ENCODE data around the gene MARK2. TPM values are rescaled to one million over a fixed set of nuclear protein-coding genes. Genes with fewer than 3 reads are reported as not detected.

MARK2 gene
- total and polyA plus RNA-seq, 2 of the 8 experiments (the other 6 are each of a cell fraction or from before 2014, with no cell fraction given), result 19.3 to 58.5 TPM

DNA sequence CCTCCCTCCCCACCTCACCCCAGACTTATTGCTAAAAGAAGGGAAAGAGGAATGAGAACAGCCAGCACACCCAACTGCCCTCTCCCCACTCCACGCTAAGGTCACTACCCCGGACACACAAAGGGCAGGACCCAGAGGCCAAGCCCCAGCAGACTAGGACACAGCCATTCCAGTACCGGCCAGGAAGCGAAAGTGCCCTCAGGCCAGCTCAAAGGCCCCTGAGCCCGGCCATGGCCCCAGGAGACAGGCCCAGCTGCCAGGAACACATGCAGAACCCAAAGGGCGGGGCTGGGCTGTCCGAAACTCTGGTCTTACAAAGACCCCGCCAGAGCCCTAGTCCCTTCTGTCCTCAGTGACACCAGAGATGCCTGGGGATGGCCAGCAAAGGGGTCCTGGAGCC, 72.5 kb downstream of the MARK2 start:
- CTCF ChIA-PET (ENCODE audit: partially characterized antibody), result interaction anchor here (1.0 to 2.0 kb wide), 7 partner anchors 9 to 74 kb away, joined by 3 to 10 read pairs (median 4); no protein-coding TSS in a partner anchor
- Histone ChIP-seq H4K91ac (replicated peaks; ENCODE audit: insufficient read length, low read length) (no peak overlapping the region), H3K27ac (ENCODE audit: low read depth, low read length) (no peak overlapping the region), H2BK5ac (ENCODE audit: low read depth, low read length) (no peak overlapping the region; the same call in 1 of the 2 replicates), H3K79me2 (ENCODE audit: control insufficient read depth in 1 of 2, insufficient read depth in 2 of 2, low read length in 2 of 2) (peaks cover 3 to 27% of the 10 kb centered on the region in 2 experiments; a peak in 3 of 4 replicates), H2BK15ac (ENCODE audit: low read length) (no peak overlapping the region), H3K79me1 (ENCODE audit: low read depth, low read length) (peaks cover 11% of the 10 kb centered on the region), H3K56ac (replicated peaks; ENCODE audit: insufficient read length, low read depth, low read length) (no peak overlapping the region), H3K9ac (replicated peaks in 1 of 4; ENCODE audit: extremely low read depth in 1 of 4, low read depth in 3 of 4, low read length in 3 of 4) (no peak overlapping the region), H3K23me2 (ENCODE audit: low read depth, low read length) (peaks cover 7% of the 10 kb centered on the region), H3K4me3 (ENCODE audit: extremely low read depth in 1 of 4, insufficient read depth in 2 of 4, low read depth in 3 of 4, low read length in 4 of 4) (no peak overlapping the region), H4K20me1 (replicated peaks in 1 of 2; ENCODE audit: control insufficient read depth in 1 of 2, insufficient read depth in 2 of 2, low read length in 2 of 2) (peaks cover 14 to 21% of the 10 kb centered on the region in 2 experiments), H3K36me3 (ENCODE audit: control insufficient read depth in 2 of 4, insufficient read depth in 4 of 4, low read length in 3 of 4) (peaks cover 10 to 42% (median 19%) of the 10 kb centered on the region in 4 experiments; a peak in 7 of 8 replicates), H3K27me3 (replicated peaks in 1 of 4; ENCODE audit: control insufficient read depth in 3 of 4, extremely low read depth in 1 of 4, insufficient read depth in 3 of 4, low read length in 3 of 4) (no peaks in the 10 kb centered on the region), H3K14ac (ENCODE audit: insufficient read length) (no peak overlapping the region), H2BK12ac (ENCODE audit: low read depth, low read length) (no peak overlapping the region), H3K23ac (ENCODE audit: insufficient read length) (no peak overlapping the region), H3K18ac (ENCODE audit: extremely low read depth, low read length) (no peak overlapping the region), H2BK20ac (ENCODE audit: low read length) (no peak overlapping the region), H2AK5ac (ENCODE audit: low read depth, low read length) (no peak overlapping the region), H2AFZ (ENCODE audit: low read length) (no peak overlapping the region), H4K5ac (ENCODE audit: insufficient read length, low read depth, low read length) (no peak overlapping the region), H4K8ac (ENCODE audit: extremely low read depth, insufficient read depth, low read length) (no peak overlapping the region; the same call in 1 of the 2 replicates), H3K4me2 (ENCODE audit: insufficient read depth in 1 of 2, low read depth in 2 of 2, low read length in 2 of 2) (peak overlapping the region; percentile 5 to 32; a peak in 1 of 4 replicates), H3K4ac (replicated peaks; ENCODE audit: insufficient read length, low read depth, low read length) (no peak overlapping the region), H3K4me1 (replicated peaks in 1 of 4; ENCODE audit: control insufficient read depth in 3 of 4, insufficient read depth in 4 of 4, low read length in 3 of 4) (peaks cover 6 to 52% (median 39%) of the 10 kb centered on the region in 4 experiments), H3K9me3 (ENCODE audit: insufficient read depth in 2 of 2, low read depth in 1 of 2, low read length in 1 of 2) (no peaks in the 10 kb centered on the region), H2BK120ac (replicated peaks; ENCODE audit: low read depth, low read length) (no peak overlapping the region)
- DNase-seq (ENCODE audit: low read depth in 1 of 2, low spot score in 2 of 2) (no peak), FAIRE-seq (no peak)
- WGBS, 2 experiments (ENCODE audit: extremely low coverage in 1 of 2, insufficient coverage in 1 of 2, insufficient read length in 1 of 2, insufficient replicate concordance in 2 of 2, low coverage in 1 of 2, low lambda C conversion rate in 2 of 2, missing lambda C conversion rate in 1 of 2), result 77% methylated on average over 8 of the region's 8 CpGs; no CpG with 5 or more reads in 1 of the 2 experiments
- POLR2A ChIA-PET (ENCODE audit: partially characterized antibody), result interaction anchor here (0.9 to 6.6 kb wide), 10 partner anchors 8 to 143 kb away, joined by 3 to 74 read pairs (median 4); partner anchors contain the start of genes MARK2, RCOR2 and ZFTA
- no peak for TF ChIP-seq KDM1A (IDR thresholded peaks at IDR 0.05; ENCODE audit: borderline replicate concordance, low read length)
- no peak for TF ChIP-seq SIN3A (conservative IDR thresholded peaks at IDR 0.05 in 1 of 2, IDR thresholded peaks at IDR 0.05 in 1 of 2; ENCODE audit: low read depth in 1 of 2, low read length in 2 of 2)
- no peak for TF ChIP-seq RNF2 (IDR thresholded peaks at IDR 0.05; ENCODE audit: borderline replicate concordance, low read depth, low read length, missing control alignments, poor library complexity, severe bottlenecking)
- TF ChIP-seq, protein P1, sequence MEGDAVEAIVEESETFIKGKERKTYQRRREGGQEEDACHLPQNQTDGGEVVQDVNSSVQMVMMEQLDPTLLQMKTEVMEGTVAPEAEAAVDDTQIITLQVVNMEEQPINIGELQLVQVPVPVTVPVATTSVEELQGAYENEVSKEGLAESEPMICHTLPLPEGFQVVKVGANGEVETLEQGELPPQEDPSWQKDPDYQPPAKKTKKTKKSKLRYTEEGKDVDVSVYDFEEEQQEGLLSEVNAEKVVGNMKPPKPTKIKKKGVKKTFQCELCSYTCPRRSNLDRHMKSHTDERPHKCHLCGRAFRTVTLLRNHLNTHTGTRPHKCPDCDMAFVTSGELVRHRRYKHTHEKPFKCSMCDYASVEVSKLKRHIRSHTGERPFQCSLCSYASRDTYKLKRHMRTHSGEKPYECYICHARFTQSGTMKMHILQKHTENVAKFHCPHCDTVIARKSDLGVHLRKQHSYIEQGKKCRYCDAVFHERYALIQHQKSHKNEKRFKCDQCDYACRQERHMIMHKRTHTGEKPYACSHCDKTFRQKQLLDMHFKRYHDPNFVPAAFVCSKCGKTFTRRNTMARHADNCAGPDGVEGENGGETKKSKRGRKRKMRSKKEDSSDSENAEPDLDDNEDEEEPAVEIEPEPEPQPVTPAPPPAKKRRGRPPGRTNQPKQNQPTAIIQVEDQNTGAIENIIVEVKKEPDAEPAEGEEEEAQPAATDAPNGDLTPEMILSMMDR (IDR thresholded peaks at IDR 0.05; ENCODE audit: control extremely low read depth in 1 of 3, insufficient read depth in 1 of 3, low read depth in 1 of 3, low read length in 3 of 3), result no peak
